Esophagus muscularis mucosa (tissue), 4 donors: Measurements from ENCODE around the gene ZFPM1.

Experiments used
- EP300 ChIP-seq: sonication (generic); formaldehyde crosslinking; IDR thresholded peaks from one replicate; pipeline ENCODE4 v1.6.1; 2017; ENCODE audit warnings: antibody characterized with exemption
- POLR2AphosphoS5 ChIP-seq, 2 donors: sonication (generic); formaldehyde crosslinking; IDR thresholded peaks; one replicate each; pipeline ENCODE4 v1.6.1; 2017; ENCODE audit warnings: antibody characterized with exemption in 2 of 2
- TF ChIP-seq, protein P1 (sequence below), 3 experiments: fragments of 200-600 bp in 2 of 3; fragments of 450-650 bp in 1 of 3; sonication (generic) in 2 of 3; IDR thresholded peaks; one replicate each; pipeline ENCODE4 v1.5.1; 2017 to 2019; ENCODE audit warnings: antibody characterized with exemption in 3 of 3, mild to moderate bottlenecking in 2 of 3, moderate library complexity in 1 of 3

DNA sequence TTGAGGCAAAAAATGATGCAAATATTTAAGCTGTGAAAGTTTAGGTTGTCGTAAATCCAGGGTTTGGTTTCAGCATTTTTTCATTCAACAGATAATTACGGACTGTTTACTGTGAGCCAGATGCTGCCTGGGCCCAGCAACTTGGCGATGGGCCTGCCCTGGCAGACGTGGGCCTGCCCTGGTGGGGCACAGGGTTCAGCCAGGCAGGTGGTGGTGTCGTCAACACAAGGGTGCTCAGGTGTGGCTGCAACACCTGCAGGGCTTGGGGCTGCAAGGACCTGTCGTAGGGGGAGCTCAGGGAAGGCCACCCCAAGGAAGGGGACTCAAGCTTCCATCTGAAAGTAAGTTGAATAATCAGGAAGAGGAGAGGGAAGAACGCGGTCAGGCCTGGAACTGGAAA lies 132.2 kb downstream of the ZFPM1 start:
- TF ChIP-seq, protein P1, sequence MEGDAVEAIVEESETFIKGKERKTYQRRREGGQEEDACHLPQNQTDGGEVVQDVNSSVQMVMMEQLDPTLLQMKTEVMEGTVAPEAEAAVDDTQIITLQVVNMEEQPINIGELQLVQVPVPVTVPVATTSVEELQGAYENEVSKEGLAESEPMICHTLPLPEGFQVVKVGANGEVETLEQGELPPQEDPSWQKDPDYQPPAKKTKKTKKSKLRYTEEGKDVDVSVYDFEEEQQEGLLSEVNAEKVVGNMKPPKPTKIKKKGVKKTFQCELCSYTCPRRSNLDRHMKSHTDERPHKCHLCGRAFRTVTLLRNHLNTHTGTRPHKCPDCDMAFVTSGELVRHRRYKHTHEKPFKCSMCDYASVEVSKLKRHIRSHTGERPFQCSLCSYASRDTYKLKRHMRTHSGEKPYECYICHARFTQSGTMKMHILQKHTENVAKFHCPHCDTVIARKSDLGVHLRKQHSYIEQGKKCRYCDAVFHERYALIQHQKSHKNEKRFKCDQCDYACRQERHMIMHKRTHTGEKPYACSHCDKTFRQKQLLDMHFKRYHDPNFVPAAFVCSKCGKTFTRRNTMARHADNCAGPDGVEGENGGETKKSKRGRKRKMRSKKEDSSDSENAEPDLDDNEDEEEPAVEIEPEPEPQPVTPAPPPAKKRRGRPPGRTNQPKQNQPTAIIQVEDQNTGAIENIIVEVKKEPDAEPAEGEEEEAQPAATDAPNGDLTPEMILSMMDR (IDR thresholded peaks at IDR 0.05) = no peak
- TF ChIP-seq POLR2AphosphoS5 (IDR thresholded peaks at IDR 0.05) (no peak), EP300 (no peak)
